A673 (cell line): Measurements from ENCODE around the gene LEO1. TPM values are rescaled to one million over a fixed set of nuclear protein-coding genes. Genes with fewer than 3 reads are reported as not detected.

ENCODE experiments used
- BruUV-seq: library from RNA; stranded (reverse); fragments of 400-500 nt; replicated peaks from 2 replicates; lab custom pipeline; 2021; lab: Mats Ljungman, UMichigan
- CTCF ChIA-PET: fragments of 300-600 bp; sonication (Branson Sonifier 250); formaldehyde crosslinking; loops from one replicate; lab custom pipeline; 2022; ENCODE audit warnings: antibody characterized with exemption; lab: Charles Lee
- POLR2A ChIA-PET: fragments of 300-600 bp; sonication (Branson Sonifier 250); formaldehyde crosslinking; loops from one replicate; lab custom pipeline; 2022; ENCODE audit warnings: antibody characterized with exemption; ENCODE audit not compliant: low non-redundant PET; lab: Charles Lee
- DNase-seq: peaks from one replicate; pipeline ENCODE4 v3.0.0-alpha.2; 2015; ENCODE audit warnings: low spot score
- H3K27ac ChIP-seq: fragments of 200-600 bp; sonication (generic); 2 replicates; pipeline ENCODE4 v1.5.1; 2016; ENCODE audit warnings: mixed run types, low read depth, mild to moderate bottlenecking, mixed read lengths, antibody characterized with exemption, low read length; ENCODE audit not compliant: poor library complexity, severe bottlenecking
- H3K27me3 ChIP-seq: fragments of 200-600 bp; sonication (generic); replicated peaks from 2 replicates; pipeline ENCODE4 v1.6.1; 2017; ENCODE audit warnings: mixed run types, low read depth, mild to moderate bottlenecking, mixed read lengths, antibody characterized with exemption, low read length; ENCODE audit not compliant: insufficient read depth, poor library complexity
- H3K36me3 ChIP-seq: fragments of 200-600 bp; sonication (generic); 2 replicates; pipeline ENCODE4 v1.6.1; 2016; ENCODE audit warnings: mixed run types, mild to moderate bottlenecking, mixed read lengths, antibody characterized with exemption, low read length; ENCODE audit not compliant: insufficient read depth, poor library complexity, severe bottlenecking
- H3K4me1 ChIP-seq: fragments of 200-600 bp; sonication (generic); 2 replicates; pipeline ENCODE4 v1.6.1; 2017; ENCODE audit warnings: mixed run types, mild to moderate bottlenecking, mixed read lengths, antibody characterized with exemption, low read length; ENCODE audit not compliant: insufficient read depth, poor library complexity, severe bottlenecking
- H3K4me3 ChIP-seq: fragments of 200-600 bp; sonication (generic); 2 replicates; pipeline ENCODE4 v1.5.1; 2016; ENCODE audit warnings: low read depth, mixed run types, mild to moderate bottlenecking, mixed read lengths, low read length; ENCODE audit not compliant: poor library complexity, severe bottlenecking
- H3K9me3 ChIP-seq: fragments of 200-600 bp; sonication (generic); 2 replicates; pipeline ENCODE4 v1.6.1; 2016; ENCODE audit warnings: mixed run types, low read depth, mild to moderate bottlenecking, mixed read lengths, antibody characterized with exemption, low read length; ENCODE audit not compliant: poor library complexity, severe bottlenecking
- EZH2 ChIP-seq: fragments of 200-600 bp; sonication (generic); IDR thresholded peaks from 2 replicates; pipeline ENCODE4 v1.6.1; 2017; ENCODE audit warnings: borderline replicate concordance, low read depth, mild to moderate bottlenecking, mixed read lengths, antibody characterized with exemption, low read length; ENCODE audit not compliant: poor library complexity, severe bottlenecking
- intact Hi-C: fragments of 100-400 bp; cut with micrococcal nuclease; formaldehyde crosslinking; loops from one replicate; pipeline ENCODE4 v1.10.0; 2022; ENCODE audit not compliant: unreplicated experiment
- total RNA-seq: library from RNA; stranded (reverse); gene quantifications from 2 replicates; pipeline ENCODE4 v1.2.3, GENCODE V29; 2021
- TF ChIP-seq, protein P1 (sequence below): fragments of 300-800, 200-600 bp; sonication (generic); conservative IDR thresholded peaks from 2 replicates; pipeline ENCODE4 v1.5.1; 2017; ENCODE audit warnings: low read depth, mild to moderate bottlenecking, antibody characterized with exemption, low read length, moderate library complexity, mixed read lengths

Gene LEO1
- total RNA-seq, 1 experiment from 2014 or later, result 40.0 TPM

DNA sequence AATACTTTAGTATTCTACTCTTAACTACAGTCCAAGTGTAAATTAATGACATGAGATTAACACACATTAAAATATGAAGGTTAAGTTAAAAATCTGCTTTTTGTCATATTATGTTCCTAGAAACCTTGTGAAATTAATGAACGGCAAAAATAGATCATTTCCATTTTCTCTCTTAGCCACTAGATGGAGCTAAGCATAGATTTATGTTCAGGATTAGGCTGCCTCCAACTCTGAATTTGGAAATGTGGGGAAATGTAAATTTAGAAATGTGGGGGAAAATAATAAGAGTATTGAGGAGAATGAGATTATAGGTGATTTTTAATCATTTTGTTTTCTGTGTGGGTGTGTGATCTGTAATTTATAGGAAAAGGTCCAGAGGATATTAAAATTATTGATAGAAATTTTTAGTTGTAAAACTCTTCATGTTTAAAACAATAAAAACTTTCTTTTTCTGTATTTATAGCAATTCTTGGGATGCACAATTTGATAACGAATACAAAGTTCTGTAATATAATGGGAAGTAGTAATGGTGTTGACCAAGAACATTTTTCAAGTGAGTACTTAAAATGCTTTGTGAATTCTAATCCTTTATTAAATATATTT is 82.9 kb downstream of the LEO1 start:
- H3K9me3 ChIP-seq, result no peaks in the 10 kb centered on the region
- peaks cover 14% of the 10 kb centered on the region for H3K4me1 ChIP-seq
- peaks cover 10% of the 10 kb centered on the region for H3K36me3 ChIP-seq
- no peaks in the 10 kb centered on the region for H3K27me3 ChIP-seq
- intact Hi-C loops, result no loop called here
- TF ChIP-seq, protein P1, sequence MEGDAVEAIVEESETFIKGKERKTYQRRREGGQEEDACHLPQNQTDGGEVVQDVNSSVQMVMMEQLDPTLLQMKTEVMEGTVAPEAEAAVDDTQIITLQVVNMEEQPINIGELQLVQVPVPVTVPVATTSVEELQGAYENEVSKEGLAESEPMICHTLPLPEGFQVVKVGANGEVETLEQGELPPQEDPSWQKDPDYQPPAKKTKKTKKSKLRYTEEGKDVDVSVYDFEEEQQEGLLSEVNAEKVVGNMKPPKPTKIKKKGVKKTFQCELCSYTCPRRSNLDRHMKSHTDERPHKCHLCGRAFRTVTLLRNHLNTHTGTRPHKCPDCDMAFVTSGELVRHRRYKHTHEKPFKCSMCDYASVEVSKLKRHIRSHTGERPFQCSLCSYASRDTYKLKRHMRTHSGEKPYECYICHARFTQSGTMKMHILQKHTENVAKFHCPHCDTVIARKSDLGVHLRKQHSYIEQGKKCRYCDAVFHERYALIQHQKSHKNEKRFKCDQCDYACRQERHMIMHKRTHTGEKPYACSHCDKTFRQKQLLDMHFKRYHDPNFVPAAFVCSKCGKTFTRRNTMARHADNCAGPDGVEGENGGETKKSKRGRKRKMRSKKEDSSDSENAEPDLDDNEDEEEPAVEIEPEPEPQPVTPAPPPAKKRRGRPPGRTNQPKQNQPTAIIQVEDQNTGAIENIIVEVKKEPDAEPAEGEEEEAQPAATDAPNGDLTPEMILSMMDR, result peak; percentile 86
- TF ChIP-seq EZH2, result no peak
- CTCF ChIA-PET, result interaction anchor here (0.6 to 1.0 kb wide), 3 partner anchors 10 to 112 kb away, joined by 3 to 7 read pairs (median 4); no protein-coding TSS in a partner anchor
- no TSS peak for BruUV-seq
- no peak overlapping the region for H3K27ac ChIP-seq
- H3K4me3 ChIP-seq, result no peak overlapping the region
- POLR2A ChIA-PET, result interaction anchor here (0.6 kb wide), 2 partner anchors 8 to 59 kb away, joined by 4 to 7 read pairs; partner anchors contain the start of gene TMOD3
- DNase-seq, result peak; percentile 48

Other genes starting within 250 kb of the LEO1 start
- 2.9 and 3.7 TPM in 2 replicates for gene LYSMD2, start 234.1 kb downstream of the LEO1 start, total RNA-seq
- 0.67 and 1.6 TPM in 2 replicates for gene TMOD2, start 220.2 kb downstream of the LEO1 start, total RNA-seq
- 66.6 and 70.2 TPM in 2 replicates for gene TMOD3, start 142.1 kb downstream of the LEO1 start, total RNA-seq
- 50.9 and 56.4 TPM in 2 replicates for gene MAPK6, start 47.4 kb upstream of the LEO1 start, total RNA-seq
- gene BCL2L10, start 141.0 kb upstream of the LEO1 start, total RNA-seq, result 0.24 TPM in 1 of 2 replicates, not detected in the other
- 22.8 and 23.3 TPM in 2 replicates for gene GNB5, start 219.6 kb upstream of the LEO1 start, total RNA-seq